Activated T-helper 1 cell treated with anti-CD3 and anti-CD28 coated beads, Interleukin-2, amount 50 U/mL, for 16 hours (primary cell): ENCODE data around the gene SMO.

ENCODE experiments used
- DNase-seq, 2 donors: peaks; one replicate each; pipeline ENCODE4 v3.0.0-alpha.2; 2020; ENCODE audit warnings: low read depth in 1 of 2, low spot score in 1 of 2

The SMO gene

GRCh38 chr7:129188372-129188891 lies at the start of gene SMO:
TSS of gene SMO (plus strand) at chr7:129188633. CDS start at chr7:129189152, 519 bp downstream.
- no peak for DNase-seq

GRCh38 chr7:129143724-129144094 lies 44.7 kb upstream of the SMO start:
- no peak for DNase-seq

- peak; percentile 31 to 44 for DNase-seq
These were observed 44.2 kb upstream of the SMO start, which contains the start of gene TSPAN33 for GRCh38 chr7:129144095-129144833. TSS of gene TSPAN33 (plus strand) at chr7:129144707. CDS start at chr7:129144981, 274 bp downstream.

GRCh38 chr7:129144834-129145668 lies 43.4 kb upstream of the SMO start:
- DNase-seq, result no peak

- no peak for DNase-seq
These were observed 42.0 kb upstream of the SMO start for GRCh38 chr7:129146237-129146979.

- no peak for DNase-seq
These were observed 40.7 kb upstream of the SMO start for GRCh38 chr7:129147731-129148130.

- no peak for DNase-seq
These were observed 38.9 kb upstream of the SMO start for GRCh38 chr7:129149511-129149910.

GRCh38 chr7:129150199-129150996 lies 38.0 kb upstream of the SMO start:
- no peak for DNase-seq

GRCh38 chr7:129157651-129158050 lies 30.8 kb upstream of the SMO start:
- DNase-seq, result no peak

- DNase-seq, result no peak
These were observed 28.9 kb upstream of the SMO start for GRCh38 chr7:129159539-129159938.

- no peak for DNase-seq
These were observed 28.1 kb upstream of the SMO start for GRCh38 chr7:129160161-129160905.

- no peak for DNase-seq
These were observed 26.8 kb upstream of the SMO start for GRCh38 chr7:129161524-129162225.

- DNase-seq, result no peak
These were observed 25.7 kb upstream of the SMO start for GRCh38 chr7:129162732-129163131.

- DNase-seq, result no peak
These were observed 24.4 kb upstream of the SMO start for GRCh38 chr7:129163875-129164544.

GRCh38 chr7:129166745-129167144 lies 21.7 kb upstream of the SMO start:
- DNase-seq, result no peak

GRCh38 chr7:129167817-129168216 lies 20.6 kb upstream of the SMO start:
- DNase-seq, result no peak

- DNase-seq, result no peak
These were observed 20.0 kb upstream of the SMO start for GRCh38 chr7:129168231-129169021.

GRCh38 chr7:129169171-129169671 lies 19.2 kb upstream of the SMO start:
- no peak for DNase-seq
